Right atrium auricular region (tissue), 2 donors: ENCODE results near the gene GLB1L3. TPM values are rescaled to one million over a fixed set of nuclear protein-coding genes. Genes with fewer than 3 reads are reported as not detected.
A peak's percentile ranks its signal among the peaks of the same experiment; 100 is the strongest.

ENCODE experiments used
- DNase-seq: peaks from one replicate; pipeline ENCODE4 v3.0.0-alpha.2; 2019; ENCODE audit warnings: low spot score
- H3K27ac ChIP-seq, 2 donors: fragments of 200-600 bp; sonication (generic); 1 replicate in 1 of 2; 2 replicates in 1 of 2; pipeline ENCODE4 v1.5.1; 2016 to 2019
- H3K27me3 ChIP-seq, 2 donors: fragments of 200-600 bp; sonication (generic); one replicate each; pipeline versions ENCODE4 v1.5.1 to v1.6.0; 2017 to 2019
- H3K36me3 ChIP-seq: fragments of 200-600 bp; sonication (generic); one replicate; pipeline ENCODE4 v1.5.1; 2016
- H3K4me1 ChIP-seq, 2 donors: fragments of 200-600 bp; sonication (generic); one replicate each; pipeline versions ENCODE4 v1.5.1 to v1.6.0; 2017 to 2019
- H3K4me3 ChIP-seq, 2 donors: fragments of 200-600 bp; sonication (generic); 1 replicate in 1 of 2; 2 replicates in 1 of 2; pipeline ENCODE4 v1.5.1; 2017 to 2019; ENCODE audit warnings: mild to moderate bottlenecking in 1 of 2, moderate library complexity in 1 of 2
- H3K9me3 ChIP-seq, 2 donors: fragments of 200-600 bp; sonication (generic); one replicate each; pipeline ENCODE4 v1.5.1; 2019
- total RNA-seq, 2 donors: library from RNA; depleted of rRNA; stranded (reverse); fragments of >200 nt; gene quantifications; one replicate each; pipeline ENCODE4 v1.1.0, GENCODE V29; 2016
- TF ChIP-seq, protein P1 (sequence below), 2 donors: fragments of 200-600 bp; sonication (generic); IDR thresholded peaks; one replicate each; pipeline ENCODE4 v1.5.1; 2019; ENCODE audit warnings: antibody characterized with exemption in 2 of 2

Gene GLB1L3
- total RNA-seq, 2 donors from 2014 or later = not detected

GRCh38 chr11:134258577-134258976 lies 17.6 kb upstream of the GLB1L3 start:
- peaks cover 0 to 10% of the 10 kb centered on the region in 2 donors for H3K4me1 ChIP-seq
- no peak overlapping the region for H3K27ac ChIP-seq
- no peaks in the 10 kb centered on the region for H3K9me3 ChIP-seq
- no peak for DNase-seq
- H3K4me3 ChIP-seq = no peak overlapping the region
- H3K27me3 ChIP-seq = no peaks in the 10 kb centered on the region
- TF ChIP-seq, protein P1, sequence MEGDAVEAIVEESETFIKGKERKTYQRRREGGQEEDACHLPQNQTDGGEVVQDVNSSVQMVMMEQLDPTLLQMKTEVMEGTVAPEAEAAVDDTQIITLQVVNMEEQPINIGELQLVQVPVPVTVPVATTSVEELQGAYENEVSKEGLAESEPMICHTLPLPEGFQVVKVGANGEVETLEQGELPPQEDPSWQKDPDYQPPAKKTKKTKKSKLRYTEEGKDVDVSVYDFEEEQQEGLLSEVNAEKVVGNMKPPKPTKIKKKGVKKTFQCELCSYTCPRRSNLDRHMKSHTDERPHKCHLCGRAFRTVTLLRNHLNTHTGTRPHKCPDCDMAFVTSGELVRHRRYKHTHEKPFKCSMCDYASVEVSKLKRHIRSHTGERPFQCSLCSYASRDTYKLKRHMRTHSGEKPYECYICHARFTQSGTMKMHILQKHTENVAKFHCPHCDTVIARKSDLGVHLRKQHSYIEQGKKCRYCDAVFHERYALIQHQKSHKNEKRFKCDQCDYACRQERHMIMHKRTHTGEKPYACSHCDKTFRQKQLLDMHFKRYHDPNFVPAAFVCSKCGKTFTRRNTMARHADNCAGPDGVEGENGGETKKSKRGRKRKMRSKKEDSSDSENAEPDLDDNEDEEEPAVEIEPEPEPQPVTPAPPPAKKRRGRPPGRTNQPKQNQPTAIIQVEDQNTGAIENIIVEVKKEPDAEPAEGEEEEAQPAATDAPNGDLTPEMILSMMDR (IDR thresholded peaks at IDR 0.05) = no peak
- H3K36me3 ChIP-seq = peaks cover 53% of the 10 kb centered on the region

DNA sequence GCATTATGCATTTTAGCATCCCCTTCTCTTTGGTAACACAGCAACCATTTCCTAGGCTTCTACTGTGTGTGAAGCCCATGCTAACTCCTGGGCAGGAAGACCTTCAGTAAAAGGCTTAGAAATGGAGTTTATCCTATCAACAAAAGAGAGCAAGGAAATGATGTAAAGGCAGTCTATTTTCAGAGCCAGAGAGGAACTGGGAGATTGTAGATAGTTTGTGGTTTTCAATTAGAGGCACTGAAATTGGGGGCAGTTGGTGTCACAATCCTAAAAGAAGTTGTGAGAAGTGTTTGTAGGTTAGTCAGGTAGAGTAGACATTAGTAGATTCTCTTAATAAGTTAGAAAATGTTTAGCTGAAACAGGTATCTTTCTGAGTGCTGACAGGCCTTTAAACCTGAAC lies 15.7 kb upstream of the GLB1L3 start:
- Histone ChIP-seq H3K4me1 (no peaks in the 10 kb centered on the region), H3K4me3 (no peak overlapping the region), H3K9me3 (no peaks in the 10 kb centered on the region), H3K27ac (no peak overlapping the region), H3K36me3 (peaks cover 56% of the 10 kb centered on the region), H3K27me3 (no peaks in the 10 kb centered on the region)
- TF ChIP-seq, protein P1 (IDR thresholded peaks at IDR 0.05) = no peak
- DNase-seq = no peak

- TF ChIP-seq, protein P1 (IDR thresholded peaks at IDR 0.05) = no peak
- no peaks in the 10 kb centered on the region for H3K4me1 ChIP-seq
Measured at GRCh38 chr11:134260983-134261382, 15.2 kb upstream of the GLB1L3 start.

GRCh38 chr11:134261626-134262488 lies 14.3 kb upstream of the GLB1L3 start:
- TF ChIP-seq, protein P1 (IDR thresholded peaks at IDR 0.05) = peak in 1 of 2 donors; percentile 46
- Histone ChIP-seq H3K4me1 (no peaks in the 10 kb centered on the region), H3K27me3 (no peaks in the 10 kb centered on the region), H3K4me3 (no peak overlapping the region), H3K27ac (no peak overlapping the region), H3K36me3 (peaks cover 56% of the 10 kb centered on the region), H3K9me3 (no peaks in the 10 kb centered on the region)
- no peak for DNase-seq

More at GRCh38 chr11:134260983-134261382, 15.2 kb upstream of the GLB1L3 start:
- H3K36me3 ChIP-seq = peaks cover 56% of the 10 kb centered on the region
- H3K27ac ChIP-seq = no peak overlapping the region
- no peaks in the 10 kb centered on the region for H3K27me3 ChIP-seq
- DNase-seq = no peak
- H3K4me3 ChIP-seq = no peak overlapping the region
- H3K9me3 ChIP-seq = no peaks in the 10 kb centered on the region

GRCh38 chr11:134264966-134265764 lies 11.0 kb upstream of the GLB1L3 start:
- H3K36me3 ChIP-seq = peaks cover 33% of the 10 kb centered on the region
- H3K9me3 ChIP-seq = no peaks in the 10 kb centered on the region
- TF ChIP-seq, protein P1 (IDR thresholded peaks at IDR 0.05) = no peak
- no peak for DNase-seq
- H3K4me3 ChIP-seq = no peak overlapping the region
- H3K27ac ChIP-seq = no peak overlapping the region
- no peaks in the 10 kb centered on the region for H3K27me3 ChIP-seq
- H3K4me1 ChIP-seq = no peaks in the 10 kb centered on the region
